GM12801 (cell line): Measurements from ENCODE around the gene HEYL.

Source experiments
- CTCF ChIP-seq: IDR thresholded peaks from one replicate; pipeline ENCODE4 v1.5.1; 2011; ENCODE audit warnings: control low read depth; ENCODE audit not compliant: insufficient read length; ENCODE audit errors: extremely low read depth

Gene HEYL

GRCh38 chr1:39681999-39682398 lies 42.6 kb upstream of the HEYL start:
- no peak for TF ChIP-seq CTCF

- no peak for TF ChIP-seq CTCF
Measured at GRCh38 chr1:39681294-39681693, 41.9 kb upstream of the HEYL start.

DNA sequence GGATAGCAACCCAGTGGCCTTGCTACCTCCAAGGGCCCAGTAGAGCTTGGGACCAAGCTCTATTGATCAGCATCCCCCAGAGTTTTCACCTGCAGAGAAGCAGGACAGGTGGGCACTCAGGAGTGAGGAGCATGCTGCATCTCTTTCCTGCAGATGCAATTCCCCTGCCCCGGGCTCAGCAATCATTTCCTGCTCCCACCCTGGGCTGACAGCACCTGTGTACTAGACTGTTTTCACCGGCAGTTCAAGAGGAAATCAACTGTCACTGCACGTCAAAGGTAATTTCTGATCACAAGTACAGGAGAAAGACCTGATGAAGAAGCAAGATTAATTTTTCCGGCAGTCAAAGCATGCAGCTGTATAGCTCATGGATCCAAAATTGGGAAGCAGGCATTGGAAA lies 41.3 kb upstream of the HEYL start:
- no peak for TF ChIP-seq CTCF

DNA sequence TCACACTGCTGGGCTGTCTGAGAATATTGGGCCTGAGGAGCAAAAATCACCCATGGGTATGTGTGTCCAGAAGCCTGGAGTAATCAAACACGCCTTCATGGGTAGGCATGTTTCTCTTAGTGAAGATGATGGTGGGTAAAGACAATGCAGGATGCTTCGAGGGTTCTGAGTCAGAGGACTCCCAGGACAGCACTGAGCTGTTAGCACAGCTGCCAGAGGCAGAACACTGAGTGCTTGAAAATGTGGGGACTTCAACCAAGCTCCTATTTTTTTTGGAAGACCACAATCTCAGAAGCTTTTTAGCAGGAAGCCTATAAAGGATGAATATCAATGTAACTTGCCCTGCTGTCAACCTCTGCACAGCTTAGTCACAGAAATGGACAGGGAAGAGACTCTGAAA lies 40.4 kb upstream of the HEYL start:
- TF ChIP-seq CTCF, result no peak

GRCh38 chr1:39678889-39679288 lies 39.4 kb upstream of the HEYL start:
- no peak for TF ChIP-seq CTCF

- no peak for TF ChIP-seq CTCF
Measured at GRCh38 chr1:39677645-39678044, 38.2 kb upstream of the HEYL start.

GRCh38 chr1:39676948-39677548 lies 37.6 kb upstream of the HEYL start:
- TF ChIP-seq CTCF, result no peak
